IMR-90 (cell line): ENCODE results near the gene TMEM117. TPM values are rescaled to one million over a fixed set of nuclear protein-coding genes. Genes with fewer than 3 reads are reported as not detected.

Source experiments
- ATAC-seq: fragments of 200-7000 bp; cut with Tn5 transposase; 2 replicates; pipeline ENCODE4 v1.9.1; 2020; ENCODE audit warnings: low read depth, mild to moderate bottlenecking, moderate library complexity
- BruUV-seq: library from RNA; stranded (reverse); fragments of 400-500 nt; replicated peaks from 2 replicates; lab custom pipeline; 2021; lab: Mats Ljungman, UMichigan
- CTCF ChIA-PET: fragments of 300-600 bp; formaldehyde crosslinking; extraction: SDS; loops from one replicate; lab custom pipeline; 2021; ENCODE audit warnings: antibody characterized with exemption; lab: Yijun Ruan, JAX
- POLR2A ChIA-PET: fragments of 300-600 bp; sonication (Branson Sonifier 250); formaldehyde crosslinking; loops from one replicate; lab custom pipeline; 2022; ENCODE audit warnings: antibody characterized with exemption; ENCODE audit not compliant: unreplicated experiment; lab: Charles Lee
- DNase-seq: peaks from one replicate; pipeline ENCODE4 v3.0.0; 2013
- H2AFZ ChIP-seq: replicated peaks from 2 replicates; pipeline ENCODE3; 2013; ENCODE audit warnings: low read length, mild to moderate bottlenecking; ENCODE audit not compliant: poor library complexity
- H2AK5ac ChIP-seq: 2 replicates; pipeline ENCODE4 v1.6.1; 2013; ENCODE audit warnings: low read depth, low read length, inconsistent platforms
- H2AK9ac ChIP-seq: replicated peaks from 2 replicates; pipeline ENCODE3; 2013; ENCODE audit warnings: mild to moderate bottlenecking, low read depth, low read length, moderate library complexity; ENCODE audit not compliant: poor library complexity
- H2BK120ac ChIP-seq: 2 replicates; pipeline ENCODE4 v1.6.1; 2013; ENCODE audit warnings: low read depth, low read length, inconsistent platforms
- H2BK15ac ChIP-seq: 3 replicates; pipeline ENCODE4 v1.6.1; 2013; ENCODE audit warnings: low read depth, low read length, inconsistent platforms
- H2BK20ac ChIP-seq: 2 replicates; pipeline ENCODE4 v1.6.1; 2013; ENCODE audit warnings: low read depth, mild to moderate bottlenecking, inconsistent platforms, low read length, moderate library complexity
- H2BK5ac ChIP-seq: 2 replicates; pipeline ENCODE4 v1.6.1; 2013; ENCODE audit warnings: mild to moderate bottlenecking, low read depth, low read length, inconsistent platforms; ENCODE audit not compliant: poor library complexity, severe bottlenecking
- H3K14ac ChIP-seq: replicated peaks from 2 replicates; pipeline ENCODE4 v1.6.1; 2013; ENCODE audit warnings: low read depth, low read length, inconsistent platforms
- H3K18ac ChIP-seq: 2 replicates; pipeline ENCODE4 v1.6.1; 2013; ENCODE audit warnings: low read depth, low read length, control low read depth
- H3K23ac ChIP-seq: 2 replicates; pipeline ENCODE4 v1.6.1; 2013; ENCODE audit warnings: low read depth, low read length, inconsistent platforms
- H3K27ac ChIP-seq: 2 replicates; pipeline ENCODE4 v1.5.1; 2013; ENCODE audit warnings: mild to moderate bottlenecking, control low read depth, low read length; ENCODE audit not compliant: insufficient read depth
- H3K27me3 ChIP-seq: 2 replicates; pipeline ENCODE4 v1.6.1; 2013; ENCODE audit warnings: low read length; ENCODE audit not compliant: control insufficient read depth, insufficient read depth
- H3K36me3 ChIP-seq: 2 replicates; pipeline ENCODE4 v1.6.1; 2013; ENCODE audit warnings: low read length, mixed read lengths; ENCODE audit not compliant: control insufficient read depth, insufficient read depth
- H3K4ac ChIP-seq: 2 replicates; pipeline ENCODE4 v1.6.1; 2013; ENCODE audit warnings: low read depth, low read length, inconsistent platforms
- H3K4me1 ChIP-seq: 2 replicates; pipeline ENCODE4 v1.6.1; 2013; ENCODE audit warnings: low read length, mixed read lengths; ENCODE audit not compliant: control insufficient read depth, insufficient read depth
- H3K4me2 ChIP-seq: 2 replicates; pipeline ENCODE4 v1.6.1; 2013; ENCODE audit warnings: low read depth, mild to moderate bottlenecking, control low read depth, low read length, moderate library complexity
- H3K4me3 ChIP-seq: 2 replicates; pipeline ENCODE4 v1.5.1; 2013; ENCODE audit warnings: low read depth, mild to moderate bottlenecking, control low read depth, low read length, moderate library complexity; ENCODE audit not compliant: insufficient read depth
- H3K56ac ChIP-seq: 2 replicates; pipeline ENCODE4 v1.6.1; 2013; ENCODE audit warnings: low read length, inconsistent platforms; ENCODE audit not compliant: insufficient read depth; ENCODE audit errors: extremely low read depth
- H3K79me1 ChIP-seq, 2 experiments: 2 replicates each; pipeline ENCODE4 v1.6.1; 2013; ENCODE audit warnings: low read length in 2 of 2, inconsistent platforms in 1 of 2, low read depth in 1 of 2
- H3K9ac ChIP-seq: 2 replicates; pipeline ENCODE4 v1.6.1; 2013; ENCODE audit warnings: low read depth, low read length, control low read depth
- H3K9me1 ChIP-seq: 2 replicates; pipeline ENCODE4 v1.6.1; 2013; ENCODE audit warnings: low read length, inconsistent platforms; ENCODE audit not compliant: insufficient read depth
- H3K9me3 ChIP-seq: 2 replicates; pipeline ENCODE4 v1.6.1; 2013; ENCODE audit warnings: low read length; ENCODE audit not compliant: control insufficient read depth, insufficient read depth
- H4K20me1 ChIP-seq: 2 replicates; pipeline ENCODE4 v1.6.1; 2013; ENCODE audit warnings: low read length, inconsistent platforms; ENCODE audit not compliant: insufficient read depth
- H4K5ac ChIP-seq: 2 replicates; pipeline ENCODE4 v1.6.1; 2013; ENCODE audit warnings: mild to moderate bottlenecking, low read depth, low read length, control low read depth
- H4K8ac ChIP-seq, 2 experiments: 2 replicates each; pipeline ENCODE4 v1.6.1; 2013; ENCODE audit warnings: low read depth in 2 of 2, low read length in 2 of 2, control low read depth in 1 of 2, inconsistent platforms in 1 of 2
- H4K91ac ChIP-seq: 2 replicates; pipeline ENCODE4 v1.6.1; 2013; ENCODE audit warnings: low read depth, low read length, inconsistent platforms; ENCODE audit not compliant: insufficient read depth
- CEBPB ChIP-seq: IDR thresholded peaks from 2 replicates; pipeline ENCODE4 v1.6.1; 2012; ENCODE audit warnings: low read depth, low read length, improper control_type of control experiment
- CHD1 ChIP-seq: IDR thresholded peaks from 2 replicates; pipeline ENCODE4 v1.6.1; 2012; ENCODE audit warnings: low read depth, low read length, improper control_type of control experiment
- CTCF ChIP-seq: conservative IDR thresholded peaks from 2 replicates; pipeline ENCODE4 v1.5.1; 2012; ENCODE audit warnings: mild to moderate bottlenecking, low read depth, low read length, improper control_type of control experiment
- FOS ChIP-seq: fragments of 150-350 bp; IDR thresholded peaks from 2 replicates; pipeline ENCODE4 v1.6.1; 2016; ENCODE audit warnings: low read depth, low read length
- MAFK ChIP-seq: IDR thresholded peaks from 2 replicates; pipeline ENCODE4 v1.6.1; 2012; ENCODE audit warnings: low read depth, low read length, improper control_type of control experiment
- MXI1 ChIP-seq: IDR thresholded peaks from 2 replicates; pipeline ENCODE4 v1.6.1; 2012; ENCODE audit warnings: low read depth, mild to moderate bottlenecking, low read length, moderate library complexity, borderline replicate concordance
- NFE2L2 ChIP-seq: fragments of 150-350 bp; IDR thresholded peaks from 2 replicates; pipeline ENCODE4 v1.6.1; 2016; ENCODE audit warnings: low read depth, mild to moderate bottlenecking, low read length
- POLR2A ChIP-seq: IDR thresholded peaks from 2 replicates; pipeline ENCODE4 v1.6.1; 2012; ENCODE audit warnings: mild to moderate bottlenecking, low read depth, low read length
- RAD21 ChIP-seq: IDR thresholded peaks from 2 replicates; pipeline ENCODE4 v1.6.1; 2012; ENCODE audit warnings: low read length, improper control_type of control experiment
- RCOR1 ChIP-seq: IDR thresholded peaks from 2 replicates; pipeline ENCODE4 v1.6.1; 2012; ENCODE audit warnings: mild to moderate bottlenecking, low read length, improper control_type of control experiment; ENCODE audit not compliant: insufficient replicate concordance
- RFX5 ChIP-seq: IDR thresholded peaks from 2 replicates; pipeline ENCODE4 v1.8.0; 2012; ENCODE audit warnings: low read depth, mild to moderate bottlenecking, low read length, moderate library complexity
- WGBS, 2 experiments: methylation state at CpG; one replicate each; pipeline versions ENCODE4 v1.1.5 to v1.1.7; 2013; ENCODE audit warnings: missing lambda C conversion rate in 2 of 2; ENCODE audit not compliant: insufficient read length in 1 of 2; ENCODE audit errors: extremely low coverage in 2 of 2; 5-methylcytosine and 5-hydroxymethylcytosine counted together
- dilution Hi-C: fragments of 300-500 bp; cut with HindIII; formaldehyde crosslinking; loops from one replicate; pipeline ENCODE4 v1.14.3; 2018; ENCODE audit warnings: low sequenced_read_pairs; ENCODE audit not compliant: unreplicated experiment
- in situ Hi-C: fragments of 300-500 bp; cut with MboI; formaldehyde crosslinking; loops from 3 replicates; pipeline ENCODE4 v1.14.3; 2019; ENCODE audit warnings: low sequenced_read_pairs, inconsistent platforms, mixed read lengths
- intact Hi-C: fragments of 100-400 bp; cut with micrococcal nuclease; formaldehyde crosslinking; loops from 2 replicates; pipeline ENCODE4 v1.10.0; 2022
- polyA plus RNA-seq, 3 experiments: library from polyadenylated mRNA; depleted of rRNA; stranded (reverse); fragments of >200 nt; gene quantifications; 2 replicates each; pipeline ENCODE4 v1.2.3, GENCODE V29; 2012; ENCODE audit warnings: low replicate concordance in 1 of 3
- total RNA-seq: library from RNA; depleted of rRNA; stranded (reverse); fragments of >200 nt; gene quantifications from 2 replicates; pipeline ENCODE4 v1.2.3, GENCODE V29; 2012
- TF ChIP-seq, protein P1 (sequence below): fragments of 150-350 bp; IDR thresholded peaks from 2 replicates; pipeline ENCODE4 v1.6.1; 2017; ENCODE audit warnings: mild to moderate bottlenecking, antibody characterized with exemption, low read length, low read depth
- TF ChIP-seq, protein P2 (sequence below): fragments of 150-350 bp; IDR thresholded peaks from 2 replicates; pipeline ENCODE4 v1.6.1; 2016; ENCODE audit warnings: low read depth, mild to moderate bottlenecking, low read length, moderate library complexity, borderline replicate concordance

TMEM117 gene
- total and polyA plus RNA-seq, 2 of the 4 experiments (the other 2 are of a cell fraction), result 8.7 to 21.0 TPM

GRCh38 chr12:44246482-44247105 lies 410.7 kb downstream of the TMEM117 start:
- Histone ChIP-seq H3K9ac (no peak overlapping the region), H2AK5ac (no peak overlapping the region), H3K4me3 (no peak overlapping the region), H2BK120ac (no peak overlapping the region), H3K4me2 (no peak overlapping the region), H4K91ac (no peak overlapping the region), H3K27ac (no peak overlapping the region), H3K9me3 (no peaks in the 10 kb centered on the region), H4K8ac (no peak overlapping the region), H3K18ac (no peak overlapping the region), H3K56ac (no peak overlapping the region), H2BK15ac (no peak overlapping the region), H3K23ac (no peak overlapping the region), H2BK5ac (no peak overlapping the region), H3K4ac (no peak overlapping the region), H3K79me1 (no peaks in the 10 kb centered on the region), H4K5ac (no peak overlapping the region), H2AFZ (no peak overlapping the region), H3K27me3 (no peaks in the 10 kb centered on the region), H3K36me3 (no peaks in the 10 kb centered on the region), H4K20me1 (no peaks in the 10 kb centered on the region), H3K4me1 (peaks cover 1% of the 10 kb centered on the region; the same call in 1 of the 2 replicates), H3K9me1 (no peaks in the 10 kb centered on the region), H3K14ac (no peak overlapping the region), H2BK20ac (no peak overlapping the region), H2AK9ac (no peak overlapping the region)
- no peak for TF ChIP-seq FOS
- TF ChIP-seq MXI1, result no peak
- TF ChIP-seq, protein P1, sequence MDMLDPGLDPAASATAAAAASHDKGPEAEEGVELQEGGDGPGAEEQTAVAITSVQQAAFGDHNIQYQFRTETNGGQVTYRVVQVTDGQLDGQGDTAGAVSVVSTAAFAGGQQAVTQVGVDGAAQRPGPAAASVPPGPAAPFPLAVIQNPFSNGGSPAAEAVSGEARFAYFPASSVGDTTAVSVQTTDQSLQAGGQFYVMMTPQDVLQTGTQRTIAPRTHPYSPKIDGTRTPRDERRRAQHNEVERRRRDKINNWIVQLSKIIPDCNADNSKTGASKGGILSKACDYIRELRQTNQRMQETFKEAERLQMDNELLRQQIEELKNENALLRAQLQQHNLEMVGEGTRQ, result no peak
- TF ChIP-seq POLR2A, result no peak
- TF ChIP-seq, protein P2, sequence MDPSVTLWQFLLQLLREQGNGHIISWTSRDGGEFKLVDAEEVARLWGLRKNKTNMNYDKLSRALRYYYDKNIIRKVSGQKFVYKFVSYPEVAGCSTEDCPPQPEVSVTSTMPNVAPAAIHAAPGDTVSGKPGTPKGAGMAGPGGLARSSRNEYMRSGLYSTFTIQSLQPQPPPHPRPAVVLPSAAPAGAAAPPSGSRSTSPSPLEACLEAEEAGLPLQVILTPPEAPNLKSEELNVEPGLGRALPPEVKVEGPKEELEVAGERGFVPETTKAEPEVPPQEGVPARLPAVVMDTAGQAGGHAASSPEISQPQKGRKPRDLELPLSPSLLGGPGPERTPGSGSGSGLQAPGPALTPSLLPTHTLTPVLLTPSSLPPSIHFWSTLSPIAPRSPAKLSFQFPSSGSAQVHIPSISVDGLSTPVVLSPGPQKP, result no peak
- no peak for TF ChIP-seq NFE2L2
- no peak for TF ChIP-seq CHD1
- no peak for TF ChIP-seq RAD21
- TF ChIP-seq RCOR1, result no peak
- no peak for TF ChIP-seq MAFK
- no peak for TF ChIP-seq CTCF
- no peak for TF ChIP-seq RFX5
- TF ChIP-seq CEBPB, result no peak
- ChIA-PET CTCF (no interaction called here), POLR2A (no interaction called here)
- ATAC-seq, result peak; percentile 35
- intact Hi-C loops (no loop called here), in situ Hi-C loops (no loop called here), dilution Hi-C loops (no loop called here)
- no CpG with 5 or more reads among the region's 3 CpGs for WGBS, 2 experiments
- peak; percentile 23 for DNase-seq
- BruUV-seq, result no TSS peak
